T-helper 1 cell treated with Interleukin-12 subunit alpha and Interleukin-12 subunit beta and Interleukin-4 antibody, amounts not matched to agents 30 ng/mL and 1 ng/mL, for 36 hours (primary cell): Measurements from ENCODE around the gene SFXN2. TPM values are rescaled to one million over a fixed set of nuclear protein-coding genes. Genes with fewer than 3 reads are reported as not detected.
"Not testable (repeated sequence)": the region's sequence is repeated elsewhere in the genome, so short reads cannot be mapped to it uniquely, and the experiment has no call there.

Experiments used
- intact Hi-C: fragments of 100-400 bp; cut with micrococcal nuclease; formaldehyde crosslinking; loops from one replicate; pipeline ENCODE4 v1.15.1; 2024
- total RNA-seq: library from RNA; stranded (reverse); gene quantifications from 2 replicates; pipeline ENCODE4 v1.2.3, GENCODE V29; 2022

Gene SFXN2
- total RNA-seq, 1 donor from 2014 or later = 20.9 TPM

DNA sequence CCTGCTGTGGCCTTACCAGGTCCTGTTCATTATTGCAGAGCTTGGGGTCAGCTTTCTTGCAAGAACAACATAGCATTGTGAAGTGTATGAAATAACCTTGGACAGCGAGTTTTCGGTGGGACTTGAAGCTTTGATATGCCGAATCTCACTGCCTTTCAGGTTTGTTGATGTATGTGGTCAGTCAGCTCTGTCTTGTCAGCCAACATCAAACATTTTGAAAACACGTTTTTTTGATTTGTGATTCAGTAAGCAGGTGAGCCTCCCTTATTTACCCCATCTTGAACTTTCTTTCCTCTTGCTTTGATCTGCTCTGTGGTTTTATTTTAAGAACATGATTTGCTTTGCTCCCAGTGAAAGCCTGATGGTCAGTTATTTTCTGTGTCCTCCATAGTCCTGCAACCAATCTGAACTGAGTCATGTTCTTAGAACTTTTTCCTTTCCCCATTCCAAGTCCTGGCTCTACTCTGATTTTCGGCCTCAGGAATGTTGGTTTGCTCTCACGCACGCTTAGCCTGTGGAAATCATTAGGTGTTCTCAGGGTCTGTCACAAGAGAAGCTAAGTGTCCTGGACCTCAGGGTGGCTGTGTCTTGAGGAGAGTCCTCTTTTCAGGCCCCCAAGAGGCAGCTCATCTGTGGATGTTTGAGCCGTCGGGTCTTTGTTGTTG is 38.0 kb downstream of the SFXN2 start:
- intact Hi-C loops = loop anchor here (2.0 to 5.0 kb wide), 2 partner anchors 22 to 50 kb away; no protein-coding TSS in a partner anchor

DNA sequence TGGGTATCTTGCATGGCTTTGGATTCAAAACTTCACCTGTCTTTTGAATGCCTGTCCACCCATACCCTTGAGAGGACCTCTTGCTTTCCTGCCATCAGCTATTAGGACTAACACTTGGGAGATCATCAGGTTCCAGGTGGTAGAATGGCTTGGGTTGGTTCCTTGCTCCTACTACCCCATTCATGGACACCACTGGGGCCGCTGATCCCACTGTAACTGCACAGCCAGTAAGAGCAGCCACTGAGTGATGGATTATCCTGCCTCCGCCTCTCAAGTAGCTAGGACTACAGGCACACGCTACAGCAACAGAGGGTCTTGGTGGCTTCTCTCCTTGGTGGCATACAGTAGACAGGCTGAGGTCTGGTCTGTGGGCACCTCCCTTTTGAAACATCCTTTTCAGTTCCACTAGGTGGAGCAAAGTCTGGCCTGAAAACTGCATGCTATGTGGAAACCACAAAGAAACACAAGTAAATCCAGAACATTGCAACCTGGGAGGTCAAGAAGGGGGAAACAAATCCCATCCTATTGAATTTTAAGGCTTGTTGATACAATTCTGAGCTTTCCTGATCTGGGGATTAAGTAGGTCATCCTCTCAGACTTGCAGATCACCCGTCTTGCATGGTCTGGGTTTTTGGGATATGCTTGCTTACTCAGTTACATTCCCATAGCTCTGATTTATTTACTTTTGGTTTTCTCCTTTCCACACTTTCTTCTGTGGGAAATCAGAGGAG is 38.7 kb downstream of the SFXN2 start:
- intact Hi-C loops = loop anchor here (1.0 to 5.0 kb wide), 3 partner anchors 22 to 148 kb away; no protein-coding TSS in a partner anchor

DNA sequence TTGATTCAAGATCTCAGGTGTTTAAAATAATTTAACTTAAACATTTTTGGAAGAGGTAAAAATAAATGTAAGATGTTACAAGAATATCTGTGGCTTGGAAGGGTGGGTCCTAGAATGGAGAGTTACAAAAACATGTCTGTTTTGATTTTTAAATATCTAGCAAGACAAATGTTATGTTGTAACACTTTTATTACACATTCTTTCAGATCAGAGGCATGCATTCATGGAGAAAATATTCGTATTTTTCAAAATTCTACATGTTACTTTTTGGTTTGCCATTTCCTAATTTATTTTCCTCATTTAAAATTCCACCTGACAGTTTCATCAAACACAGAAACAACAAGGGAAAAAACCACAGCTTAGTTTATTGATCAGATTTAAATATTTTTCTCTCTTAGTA is 39.3 kb downstream of the SFXN2 start:
- intact Hi-C loops = loop anchor here (1.0 to 5.0 kb wide), 3 partner anchors 21 to 148 kb away; no protein-coding TSS in a partner anchor

GRCh38 chr10:102757323-102757722 is 42.9 kb downstream of the SFXN2 start:
- intact Hi-C loops = no loop called here

DNA sequence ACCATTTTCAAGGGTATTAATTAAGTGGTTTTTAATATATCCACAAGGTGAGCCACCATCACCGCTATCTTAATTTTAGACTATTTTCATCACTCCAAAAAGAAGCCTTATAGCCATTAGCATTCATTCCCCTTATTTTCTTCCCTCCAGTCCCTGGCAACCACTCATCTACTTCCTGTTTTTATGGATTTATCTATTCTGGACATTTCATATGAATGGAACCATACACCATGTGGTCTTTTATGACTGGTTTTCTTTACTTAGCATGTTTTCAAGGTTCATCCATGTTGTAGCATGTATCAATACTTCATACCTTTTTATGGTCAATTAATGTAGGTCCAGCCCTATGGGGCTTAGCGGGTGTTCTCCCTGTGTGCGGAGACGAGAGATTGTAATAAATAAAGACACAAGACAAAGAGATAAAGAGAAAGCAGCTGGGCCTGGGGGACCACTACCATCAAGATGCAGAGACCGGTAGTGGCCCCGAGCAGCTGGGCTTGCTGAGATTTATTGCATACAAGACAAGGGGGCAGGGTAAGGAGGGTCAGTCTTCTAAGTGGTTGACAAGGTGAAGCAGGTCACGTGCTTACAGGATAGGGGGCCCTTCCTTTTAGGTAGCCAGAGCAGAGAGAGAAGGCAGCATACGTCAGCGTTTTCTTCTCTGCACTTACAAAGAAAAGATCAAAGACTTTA is 44.0 kb downstream of the SFXN2 start:
- intact Hi-C loops = no loop called here

DNA sequence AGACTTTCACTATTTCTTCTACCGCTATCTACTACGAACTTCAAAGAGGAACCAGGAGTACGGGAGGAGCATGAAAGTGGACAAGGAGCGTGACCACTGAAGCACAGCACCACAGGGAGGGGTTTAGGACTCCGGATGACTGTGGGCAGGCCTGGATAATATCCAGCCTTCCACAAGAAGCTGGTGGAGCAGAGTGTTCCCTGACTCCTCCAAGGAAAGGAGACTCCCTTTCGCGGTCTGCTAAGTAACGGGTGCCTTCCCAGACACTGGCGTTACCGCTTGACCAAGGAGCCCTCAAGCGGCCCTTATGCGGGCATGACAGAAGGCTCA is 44.5 kb downstream of the SFXN2 start:
- intact Hi-C loops = not testable (repeated sequence)

DNA sequence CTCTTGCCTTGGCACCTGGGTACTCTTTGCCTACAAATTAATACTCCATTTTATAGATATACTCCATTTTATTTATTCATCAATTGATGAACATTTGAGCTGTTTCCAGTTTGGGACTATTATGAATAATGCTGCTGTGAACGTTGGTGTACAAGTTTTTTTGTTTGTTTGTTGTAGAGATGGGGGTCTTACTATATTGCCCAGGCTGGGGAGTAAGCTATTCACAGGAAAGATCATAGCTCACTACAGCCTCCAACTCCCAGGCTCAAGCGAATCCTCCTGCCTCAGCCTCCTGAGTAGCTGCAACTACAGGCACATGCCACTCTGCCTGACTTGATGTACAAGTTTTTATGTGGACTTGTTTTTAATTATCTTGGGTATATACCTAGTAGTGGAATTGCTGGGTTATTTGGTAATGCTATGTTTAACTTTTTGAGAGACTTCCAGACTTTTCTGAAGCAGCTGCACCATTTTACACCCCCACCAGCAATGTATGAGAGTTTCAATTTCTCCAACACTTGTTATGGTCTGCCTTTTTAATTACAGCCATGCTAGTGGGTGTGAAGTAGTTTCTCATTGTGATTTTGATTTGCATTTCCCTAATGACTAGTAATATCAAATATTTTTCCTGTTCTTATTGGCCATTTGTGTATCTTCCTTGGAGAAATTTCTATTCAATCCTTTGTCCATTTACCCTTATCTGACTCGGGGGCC is 45.2 kb downstream of the SFXN2 start:
- intact Hi-C loops = no loop called here

DNA sequence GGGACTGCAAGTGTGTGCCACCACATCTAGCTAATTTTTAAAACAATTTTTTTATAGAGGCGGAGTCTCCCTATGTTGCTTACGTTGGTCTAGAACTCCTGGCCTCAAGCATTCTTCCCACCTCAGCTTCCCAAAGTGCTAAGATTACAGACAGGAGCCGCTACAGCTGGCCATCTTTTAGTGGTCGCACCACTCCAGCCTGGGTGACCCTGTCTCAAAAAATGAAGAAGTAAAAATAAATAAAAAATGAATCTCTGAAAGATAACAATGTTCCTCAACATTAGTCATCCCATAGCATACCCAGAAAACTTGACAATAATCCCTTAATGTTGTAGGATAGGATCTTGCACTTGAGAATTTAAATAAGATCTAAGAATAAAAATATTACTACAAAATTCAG is 47.5 kb downstream of the SFXN2 start:
- intact Hi-C loops = no loop called here

DNA sequence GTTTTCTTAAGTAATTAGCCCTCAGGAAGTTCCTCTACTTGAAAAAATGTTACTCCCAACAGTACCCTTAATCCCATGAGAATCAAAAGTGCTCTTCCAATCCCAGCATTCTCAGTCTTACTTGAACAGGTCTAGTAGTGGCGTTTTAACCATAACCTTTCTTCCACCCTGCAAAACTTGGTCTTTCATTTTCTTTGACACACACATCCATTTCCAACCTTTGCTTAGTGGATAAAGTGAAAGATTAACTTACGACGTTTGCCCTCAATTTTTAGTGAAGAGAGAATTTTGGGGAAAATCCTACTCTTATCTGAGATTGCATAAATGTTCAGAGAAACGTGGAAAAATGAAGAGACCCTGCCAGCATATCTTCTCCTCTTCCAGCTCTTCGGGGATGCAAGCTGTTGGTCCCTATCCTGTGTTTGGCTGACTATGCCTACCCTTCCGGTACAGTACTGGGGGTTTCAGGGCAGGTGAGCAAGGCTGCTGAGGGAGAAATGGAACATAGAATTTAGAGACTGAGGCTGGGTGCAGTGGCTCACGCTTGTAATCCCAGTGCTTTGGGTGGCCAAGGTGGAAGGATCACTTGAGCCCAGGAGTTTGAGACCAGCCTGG is 48.1 kb downstream of the SFXN2 start:
- intact Hi-C loops = no loop called here

GRCh38 chr10:102763037-102763607 is 48.7 kb downstream of the SFXN2 start:
- intact Hi-C loops = no loop called here

GRCh38 chr10:102764470-102765161 is 50.2 kb downstream of the SFXN2 start:
- intact Hi-C loops = loop anchor here (5.0 kb wide), 1 partner anchor 38 kb away; no protein-coding TSS in a partner anchor

DNA sequence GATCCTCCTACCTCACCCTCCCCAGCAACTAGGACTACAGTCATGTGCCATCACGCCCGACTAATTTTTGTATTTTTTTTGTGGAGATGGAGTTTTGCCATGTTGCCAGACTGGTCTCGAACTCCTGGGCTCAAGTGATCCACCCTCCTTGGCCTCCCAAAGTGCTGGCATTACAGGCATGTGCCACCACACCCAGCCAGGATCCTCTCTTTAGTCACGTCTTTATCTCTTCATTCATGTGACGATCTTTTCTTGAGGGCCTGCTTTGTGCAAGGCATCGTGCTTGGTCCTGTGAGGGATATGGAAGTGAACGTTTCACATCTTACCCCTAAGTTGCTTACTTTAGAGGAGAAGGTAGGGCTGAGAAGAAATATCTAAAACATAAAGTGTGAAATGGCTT is 50.9 kb downstream of the SFXN2 start:
- intact Hi-C loops = loop anchor here (5.0 kb wide), 1 partner anchor 37 kb away; no protein-coding TSS in a partner anchor

- intact Hi-C loops = loop anchor here (5.0 kb wide), 1 partner anchor 35 kb away; no protein-coding TSS in a partner anchor
These were observed 53.2 kb downstream of the SFXN2 start for GRCh38 chr10:102767428-102768160.

DNA sequence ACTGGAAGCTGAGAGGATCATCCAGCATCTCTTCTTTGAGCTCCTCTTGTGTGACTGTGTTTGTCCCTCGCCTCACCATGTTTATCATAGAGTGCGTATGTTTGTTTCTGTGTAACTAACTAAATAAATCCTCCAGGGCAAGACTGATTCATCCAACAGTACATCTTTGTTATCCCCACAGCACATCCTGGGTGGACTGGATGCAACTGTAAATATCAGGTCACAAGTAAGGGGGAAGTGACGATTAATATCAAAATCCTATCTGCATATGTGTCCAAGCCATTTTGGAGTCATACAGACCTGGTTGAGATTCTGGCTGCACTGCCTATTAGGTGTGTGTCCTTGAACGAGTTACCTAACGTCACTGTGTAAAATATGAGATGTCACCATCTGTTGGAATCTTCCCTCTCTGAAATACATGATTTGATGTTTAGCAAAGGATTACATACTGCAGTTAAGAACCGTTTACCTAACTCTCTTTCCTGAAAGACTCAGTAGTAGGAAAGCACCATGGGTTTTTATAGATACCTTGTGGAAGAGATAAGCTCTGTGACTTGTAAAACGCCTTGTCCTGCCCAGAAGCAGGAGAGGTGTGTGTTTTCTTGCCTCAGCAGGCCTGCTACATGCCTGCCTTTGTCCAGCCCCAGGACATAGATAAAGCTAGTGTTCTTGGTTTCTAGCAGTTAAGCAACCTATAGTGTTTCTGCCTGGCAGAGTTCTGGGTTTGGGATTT is 55.1 kb downstream of the SFXN2 start:
- intact Hi-C loops = loop anchor here (5.0 kb wide), 1 partner anchor 33 kb away; no protein-coding TSS in a partner anchor

DNA sequence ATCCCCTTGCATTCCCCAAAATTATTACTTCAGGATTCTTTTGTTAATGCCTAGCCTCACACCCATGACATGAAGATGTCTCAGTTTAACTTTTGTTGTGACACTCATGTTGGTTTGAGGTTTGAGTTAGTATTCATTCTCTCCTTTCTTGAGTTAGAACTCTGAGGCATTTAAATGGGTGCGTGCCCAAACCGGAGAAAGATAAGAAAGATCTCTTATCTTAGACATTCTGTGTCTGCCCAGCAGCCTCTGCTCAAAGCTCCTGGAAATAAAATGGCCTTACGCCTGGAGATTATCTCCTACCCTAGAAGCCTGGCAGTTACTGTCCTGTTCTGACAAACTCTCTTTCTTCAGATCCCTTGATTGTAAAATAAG is 55.7 kb downstream of the SFXN2 start:
- intact Hi-C loops = no loop called here

DNA sequence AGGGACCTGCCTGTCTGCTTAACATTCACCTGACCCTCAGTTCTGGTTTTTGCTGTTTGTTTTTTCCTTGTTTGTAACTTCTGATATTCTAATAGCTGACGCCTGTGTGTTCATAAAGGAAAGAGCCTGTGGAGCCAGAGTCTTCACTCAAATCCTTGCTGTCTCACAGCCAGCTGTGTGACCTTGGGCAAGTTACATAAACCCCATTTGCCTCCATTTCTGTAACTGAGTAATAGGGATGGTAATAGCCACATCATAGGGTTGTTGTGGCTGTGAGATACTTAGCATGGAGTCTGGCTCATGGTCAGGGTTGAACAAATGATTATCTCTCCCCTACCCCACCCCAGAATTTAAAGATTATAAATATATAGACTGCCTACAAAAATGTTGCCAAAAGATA is 56.4 kb downstream of the SFXN2 start:
- intact Hi-C loops = no loop called here

- intact Hi-C loops = no loop called here
These were observed 58.9 kb downstream of the SFXN2 start for GRCh38 chr10:102773320-102773719.

- intact Hi-C loops = loop anchor here (2.0 kb wide), 1 partner anchor 21 kb away; no protein-coding TSS in a partner anchor
These were observed 59.5 kb downstream of the SFXN2 start for GRCh38 chr10:102773986-102774385.
